Measurements from ENCODE around the gene RAD9A. TPM values are rescaled to one million over a fixed set of nuclear protein-coding genes. Genes with fewer than 3 reads are reported as not detected.

RAD9A gene
- total and polyA plus RNA-seq, 9 of the 15 experiments (the other 6 are each of a cell fraction or from before 2014, with no cell fraction given) = 1.4 to 41.2 (median 16.1) TPM

DNA sequence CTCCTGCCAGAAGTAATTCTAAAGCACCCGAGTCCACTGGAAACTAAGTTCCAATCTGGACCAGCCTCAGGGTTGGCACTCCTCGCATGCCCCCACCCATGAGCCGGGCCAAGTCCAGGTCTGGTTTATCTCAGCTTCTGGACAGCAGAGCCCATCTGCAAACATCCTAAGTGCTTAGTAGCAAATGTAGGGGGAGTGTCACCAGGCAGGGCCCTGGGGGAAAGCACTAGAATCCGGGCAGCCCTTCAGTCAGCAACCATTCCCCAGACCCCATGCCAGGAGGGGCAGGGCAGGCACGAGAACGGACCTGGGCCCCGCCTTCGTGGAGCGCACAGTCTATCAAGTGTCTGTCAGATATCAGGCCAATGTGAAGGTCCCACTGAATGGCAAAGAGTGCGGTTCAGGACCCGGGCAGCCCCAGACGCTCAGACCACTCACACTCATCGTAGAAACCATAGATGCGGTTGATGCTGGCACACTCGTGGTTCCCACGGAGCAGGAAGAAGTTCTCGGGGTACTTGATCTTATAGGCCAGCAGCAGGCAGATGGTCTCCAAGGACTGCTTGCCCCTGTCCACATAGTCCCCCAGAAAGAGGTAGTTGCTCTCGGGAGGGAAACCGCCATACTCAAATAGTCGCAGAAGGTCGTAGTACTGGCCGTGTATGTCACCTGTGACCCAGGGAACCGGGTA is 8.6 kb downstream of the RAD9A start:
- 51% methylated on average over 22 of the region's 23 CpGs for WGBS (ENCODE audit: insufficient coverage, low coverage, missing lambda C conversion rate)
- Histone ChIP-seq H3K9me3 (replicated peaks; ENCODE audit: control insufficient read depth, insufficient read depth, low read depth, low read length) (no peaks in the 10 kb centered on the region), H3K4me3 (peak overlapping the region; percentile 91), H4K20me1 (replicated peaks; ENCODE audit: control insufficient read depth, insufficient read depth, low read length) (0 out of 2 replicates have a peak, but pooled peaks cover 4% of the 10 kb centered on the region), H3K27me3 (ENCODE audit: control insufficient read depth in 2 of 2, insufficient read depth in 2 of 2, low read length in 2 of 2) (no peaks in the 10 kb centered on the region), H3K9me1 (ENCODE audit: control insufficient read depth, insufficient read depth, low read length) (no peaks in the 10 kb centered on the region), H2AFZ (ENCODE audit: low read depth, low read length) (no peak overlapping the region), H3K36me3 (ENCODE audit: control insufficient read depth, insufficient read depth, low read length) (peaks cover 52% of the 10 kb centered on the region), H3K79me2 (ENCODE audit: control insufficient read depth, insufficient read depth, low read length) (peaks cover 23% of the 10 kb centered on the region), H3K27ac (ENCODE audit: extremely low read depth, low read depth, low read length) (peak overlapping the region; percentile 95), H3K9ac (ENCODE audit: insufficient read depth in 1 of 2, low read depth in 2 of 2, low read length in 2 of 2) (peak overlapping the region; percentile 95 to 96), H3K4me1 (replicated peaks in 1 of 2; ENCODE audit: control insufficient read depth in 2 of 2, insufficient read depth in 2 of 2, low read length in 2 of 2) (peaks cover 26 to 92% of the 10 kb centered on the region in 2 experiments), H3K4me2 (ENCODE audit: insufficient read depth, low read length) (peak overlapping the region; percentile 84)
- in situ Hi-C loops (cut with MboI) = no loop called here
- FAIRE-seq (no peak), DNase-seq (ENCODE audit: extremely low read depth in 1 of 4, low spot score in 3 of 4) (peak in 1 of 4 experiments; percentile 6), ATAC-seq (no peak)
- BruUV-seq (replicated peaks) = no TSS peak
- ChIA-PET CTCF (ENCODE audit: low intra/inter-chr PET ratio) (interaction anchor here (1.2 kb wide), 1 partner anchor 106 kb away, joined by 4 read pairs; no protein-coding TSS in a partner anchor), POLR2A (interaction anchor here (1.0 to 2.2 kb wide), 7 partner anchors 8 to 184 kb away, joined by 4 to 19 read pairs (median 7); partner anchors contain the start of genes CDK2AP2, GSTP1 and RAD9A)
- intact Hi-C loops (cut with micrococcal nuclease) = loop anchor here (2.0 to 5.0 kb wide), 3 partner anchors 82 to 182 kb away; partner anchors contain the start of genes AIP and GSTP1
- TF ChIP-seq BACH1 (tag; IDR thresholded peaks at IDR 0.05) (no peak), FOXK1 (CRISPR knock-in tag; IDR thresholded peaks at IDR 0.05; ENCODE audit: borderline replicate concordance) (0 out of 2 replicates have a peak, but pooled peaks have one; percentile 6), POLR2G (IDR thresholded peaks at IDR 0.05; ENCODE audit: low read depth, low read length) (peak; percentile 38; the same call in 1 of the 2 replicates), ZNF431 (CRISPR knock-in tag; IDR thresholded peaks at IDR 0.05) (0 out of 2 replicates have a peak, but pooled peaks have one; percentile 24)
- TF ChIP-seq, protein P1, sequence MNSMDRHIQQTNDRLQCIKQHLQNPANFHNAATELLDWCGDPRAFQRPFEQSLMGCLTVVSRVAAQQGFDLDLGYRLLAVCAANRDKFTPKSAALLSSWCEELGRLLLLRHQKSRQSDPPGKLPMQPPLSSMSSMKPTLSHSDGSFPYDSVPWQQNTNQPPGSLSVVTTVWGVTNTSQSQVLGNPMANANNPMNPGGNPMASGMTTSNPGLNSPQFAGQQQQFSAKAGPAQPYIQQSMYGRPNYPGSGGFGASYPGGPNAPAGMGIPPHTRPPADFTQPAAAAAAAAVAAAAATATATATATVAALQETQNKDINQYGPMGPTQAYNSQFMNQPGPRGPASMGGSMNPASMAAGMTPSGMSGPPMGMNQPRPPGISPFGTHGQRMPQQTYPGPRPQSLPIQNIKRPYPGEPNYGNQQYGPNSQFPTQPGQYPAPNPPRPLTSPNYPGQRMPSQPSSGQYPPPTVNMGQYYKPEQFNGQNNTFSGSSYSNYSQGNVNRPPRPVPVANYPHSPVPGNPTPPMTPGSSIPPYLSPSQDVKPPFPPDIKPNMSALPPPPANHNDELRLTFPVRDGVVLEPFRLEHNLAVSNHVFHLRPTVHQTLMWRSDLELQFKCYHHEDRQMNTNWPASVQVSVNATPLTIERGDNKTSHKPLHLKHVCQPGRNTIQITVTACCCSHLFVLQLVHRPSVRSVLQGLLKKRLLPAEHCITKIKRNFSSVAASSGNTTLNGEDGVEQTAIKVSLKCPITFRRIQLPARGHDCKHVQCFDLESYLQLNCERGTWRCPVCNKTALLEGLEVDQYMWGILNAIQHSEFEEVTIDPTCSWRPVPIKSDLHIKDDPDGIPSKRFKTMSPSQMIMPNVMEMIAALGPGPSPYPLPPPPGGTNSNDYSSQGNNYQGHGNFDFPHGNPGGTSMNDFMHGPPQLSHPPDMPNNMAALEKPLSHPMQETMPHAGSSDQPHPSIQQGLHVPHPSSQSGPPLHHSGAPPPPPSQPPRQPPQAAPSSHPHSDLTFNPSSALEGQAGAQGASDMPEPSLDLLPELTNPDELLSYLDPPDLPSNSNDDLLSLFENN (IDR thresholded peaks at IDR 0.05; ENCODE audit: low read depth in 2 of 2, low read length in 2 of 2) = no peak
- TF ChIP-seq, protein P2, sequence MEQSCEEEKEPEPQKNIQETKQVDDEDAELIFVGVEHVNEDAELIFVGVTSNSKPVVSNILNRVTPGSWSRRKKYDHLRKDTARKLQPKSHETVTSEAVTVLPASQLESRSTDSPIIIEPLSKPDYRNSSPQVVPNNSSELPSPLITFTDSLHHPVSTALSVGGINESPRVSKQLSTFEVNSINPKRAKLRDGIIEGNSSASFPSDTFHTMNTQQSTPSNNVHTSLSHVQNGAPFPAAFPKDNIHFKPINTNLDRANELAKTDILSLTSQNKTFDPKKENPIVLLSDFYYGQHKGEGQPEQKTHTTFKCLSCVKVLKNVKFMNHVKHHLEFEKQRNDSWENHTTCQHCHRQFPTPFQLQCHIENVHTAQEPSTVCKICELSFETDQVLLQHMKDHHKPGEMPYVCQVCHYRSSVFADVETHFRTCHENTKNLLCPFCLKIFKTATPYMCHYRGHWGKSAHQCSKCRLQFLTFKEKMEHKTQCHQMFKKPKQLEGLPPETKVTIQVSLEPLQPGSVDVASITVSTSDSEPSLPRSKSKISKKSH (CRISPR knock-in tag; IDR thresholded peaks at IDR 0.05) = no peak
